Activated T-helper 1 cell treated with anti-CD3 and anti-CD28 coated beads, Interleukin-12 subunit alpha, Interleukin-12 subunit beta, Interleukin-2, Interleukin-4 antibody, amounts not matched to agents 30 ng/mL and 10 ng/mL and 1 ng/mL, durations not matched to agents 14 hours and 24 hours and 36 hours (primary cell): Measurements from ENCODE around the gene MBD3L4. TPM values are rescaled to one million over a fixed set of nuclear protein-coding genes. Genes with fewer than 3 reads are reported as not detected.

ENCODE experiments used
- DNase-seq: peaks from one replicate; pipeline ENCODE4 v3.0.0; 2021; ENCODE audit warnings: low spot score
- H3K27ac Mint-ChIP-seq: one replicate; pipeline ENCODE4 v1.8.0; 2021; ENCODE audit warnings: mild to moderate bottlenecking, mixed read lengths
- H3K27me3 Mint-ChIP-seq: one replicate; pipeline ENCODE4 v1.8.0; 2022; ENCODE audit warnings: mild to moderate bottlenecking, moderate library complexity, mixed read lengths; ENCODE audit not compliant: insufficient read depth
- H3K36me3 Mint-ChIP-seq: one replicate; pipeline ENCODE4 v1.8.0; 2021; ENCODE audit warnings: low read depth, mixed read lengths
- H3K4me1 Mint-ChIP-seq: one replicate; pipeline ENCODE4 v1.8.0; 2021; ENCODE audit warnings: low read depth, mixed read lengths
- H3K4me3 Mint-ChIP-seq: one replicate; pipeline ENCODE4 v1.8.0; 2021; ENCODE audit warnings: mild to moderate bottlenecking, moderate library complexity, mixed read lengths
- H3K9me3 Mint-ChIP-seq: one replicate; pipeline ENCODE4 v1.8.0; 2021; ENCODE audit warnings: mixed read lengths
- intact Hi-C: fragments of 100-400 bp; cut with micrococcal nuclease; formaldehyde crosslinking; loops from one replicate; pipeline ENCODE4 v1.15.1; 2024
- total RNA-seq: library from RNA; stranded (reverse); gene quantifications from 2 replicates; pipeline ENCODE4 v1.2.3, GENCODE V29; 2022

The MBD3L4 gene
- total RNA-seq, 1 donor from 2014 or later: not detected

GRCh38 chr19:6995054-6995453 is 44.9 kb downstream of the MBD3L4 start:
- Mint-ChIP-seq H3K27me3 (no peaks in the 10 kb centered on the region), H3K27ac (no peak overlapping the region), H3K4me1 (peaks cover 8% of the 10 kb centered on the region), H3K9me3 (peaks cover 21% of the 10 kb centered on the region), H3K4me3 (no peak overlapping the region), H3K36me3 (peaks cover 7% of the 10 kb centered on the region)
- no peak for DNase-seq
- intact Hi-C loops: no loop called here

DNA sequence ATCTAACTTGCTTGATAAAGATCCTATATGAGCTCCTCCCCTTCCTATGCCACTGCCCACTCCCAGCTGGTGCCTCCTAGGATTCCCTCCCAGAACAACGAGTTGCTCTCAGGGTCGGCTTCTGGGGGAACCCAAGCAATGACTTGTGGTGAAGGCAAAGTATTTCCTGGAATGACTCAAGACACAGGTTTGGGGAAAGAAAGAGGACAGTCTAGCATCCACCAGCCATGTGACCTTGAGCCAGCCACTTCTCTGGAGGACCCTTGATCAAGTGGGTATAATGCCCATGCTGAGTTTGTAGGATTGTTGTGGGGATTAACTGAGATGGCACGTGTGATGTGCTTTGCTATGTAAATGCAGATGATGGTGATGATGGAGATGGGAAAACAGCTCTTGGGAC is 51.7 kb downstream of the MBD3L4 start:
- intact Hi-C loops: no loop called here
- H3K4me3 Mint-ChIP-seq: no peak overlapping the region
- no peaks in the 10 kb centered on the region for H3K27me3 Mint-ChIP-seq
- DNase-seq: no peak
- peaks cover 24% of the 10 kb centered on the region for H3K9me3 Mint-ChIP-seq
- peaks cover 2% of the 10 kb centered on the region for H3K36me3 Mint-ChIP-seq
- no peak overlapping the region for H3K27ac Mint-ChIP-seq
- no peaks in the 10 kb centered on the region for H3K4me1 Mint-ChIP-seq

DNA sequence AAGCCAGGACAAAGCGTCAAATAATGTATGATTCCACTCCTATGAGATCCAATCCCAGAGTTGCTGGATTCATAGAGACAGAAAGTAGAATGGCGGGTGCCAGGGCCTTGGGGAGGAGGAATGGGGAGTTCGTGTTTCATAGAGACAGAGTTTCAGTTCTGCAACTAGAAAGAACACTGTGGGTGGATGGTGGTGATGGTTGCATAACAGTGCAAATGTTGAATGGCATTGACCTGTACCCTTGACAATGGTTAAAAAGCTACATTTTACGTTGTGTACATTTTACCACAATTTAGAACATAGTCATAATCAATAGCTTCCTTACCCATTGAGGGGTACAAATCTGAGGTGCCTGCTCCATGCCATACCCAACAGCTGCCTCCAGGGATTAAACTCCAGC is 52.1 kb downstream of the MBD3L4 start:
- no peaks in the 10 kb centered on the region for H3K27me3 Mint-ChIP-seq
- H3K27ac Mint-ChIP-seq: no peak overlapping the region
- intact Hi-C loops: no loop called here
- DNase-seq: no peak
- peaks cover 2% of the 10 kb centered on the region for H3K36me3 Mint-ChIP-seq
- H3K4me1 Mint-ChIP-seq: no peaks in the 10 kb centered on the region
- H3K9me3 Mint-ChIP-seq: peaks cover 26% of the 10 kb centered on the region
- no peak overlapping the region for H3K4me3 Mint-ChIP-seq

Other genes starting within 250 kb of the MBD3L4 start
- gene ADGRE1, start 152.6 kb downstream of the MBD3L4 start, total RNA-seq: 4.6 and 5.5 TPM in 2 replicates
- gene MBD3L2B, start 18.7 kb downstream of the MBD3L4 start, total RNA-seq: not detected in 2 replicates
- gene MBD3L5, start 9.6 kb downstream of the MBD3L4 start, total RNA-seq: not detected in 2 replicates
- not detected in 2 replicates for gene MBD3L2, start 9.1 kb upstream of the MBD3L4 start, total RNA-seq
- not detected in 2 replicates for gene MBD3L3, start 18.5 kb upstream of the MBD3L4 start, total RNA-seq
- 12.2 and 13.3 TPM in 2 replicates for gene ZNF557, start 29.5 kb upstream of the MBD3L4 start, total RNA-seq